A673 (cell line): ENCODE measurements around the gene SULT2A1. TPM values are rescaled to one million over a fixed set of nuclear protein-coding genes. Genes with fewer than 3 reads are reported as not detected.

Experiments
- BruUV-seq: library from RNA; stranded (reverse); fragments of 400-500 nt; replicated peaks from 2 replicates; lab custom pipeline; 2021; lab: Mats Ljungman, UMichigan
- CTCF ChIA-PET: fragments of 300-600 bp; sonication (Branson Sonifier 250); formaldehyde crosslinking; loops from one replicate; lab custom pipeline; 2022; ENCODE audit warnings: antibody characterized with exemption; lab: Charles Lee
- POLR2A ChIA-PET: fragments of 300-600 bp; sonication (Branson Sonifier 250); formaldehyde crosslinking; loops from one replicate; lab custom pipeline; 2022; ENCODE audit warnings: antibody characterized with exemption; ENCODE audit not compliant: low non-redundant PET; lab: Charles Lee
- DNase-seq: peaks from one replicate; pipeline ENCODE4 v3.0.0-alpha.2; 2015; ENCODE audit warnings: low spot score
- H3K27ac ChIP-seq: fragments of 200-600 bp; sonication (generic); 2 replicates; pipeline ENCODE4 v1.5.1; 2016; ENCODE audit warnings: mixed run types, low read depth, mild to moderate bottlenecking, mixed read lengths, antibody characterized with exemption, low read length; ENCODE audit not compliant: poor library complexity, severe bottlenecking
- H3K27me3 ChIP-seq: fragments of 200-600 bp; sonication (generic); replicated peaks from 2 replicates; pipeline ENCODE4 v1.6.1; 2017; ENCODE audit warnings: mixed run types, low read depth, mild to moderate bottlenecking, mixed read lengths, antibody characterized with exemption, low read length; ENCODE audit not compliant: insufficient read depth, poor library complexity
- H3K36me3 ChIP-seq: fragments of 200-600 bp; sonication (generic); 2 replicates; pipeline ENCODE4 v1.6.1; 2016; ENCODE audit warnings: mixed run types, mild to moderate bottlenecking, mixed read lengths, antibody characterized with exemption, low read length; ENCODE audit not compliant: insufficient read depth, poor library complexity, severe bottlenecking
- H3K4me1 ChIP-seq: fragments of 200-600 bp; sonication (generic); 2 replicates; pipeline ENCODE4 v1.6.1; 2017; ENCODE audit warnings: mixed run types, mild to moderate bottlenecking, mixed read lengths, antibody characterized with exemption, low read length; ENCODE audit not compliant: insufficient read depth, poor library complexity, severe bottlenecking
- H3K4me3 ChIP-seq: fragments of 200-600 bp; sonication (generic); 2 replicates; pipeline ENCODE4 v1.5.1; 2016; ENCODE audit warnings: low read depth, mixed run types, mild to moderate bottlenecking, mixed read lengths, low read length; ENCODE audit not compliant: poor library complexity, severe bottlenecking
- H3K9me3 ChIP-seq: fragments of 200-600 bp; sonication (generic); 2 replicates; pipeline ENCODE4 v1.6.1; 2016; ENCODE audit warnings: mixed run types, low read depth, mild to moderate bottlenecking, mixed read lengths, antibody characterized with exemption, low read length; ENCODE audit not compliant: poor library complexity, severe bottlenecking
- CTCF ChIP-seq: fragments of 300-800, 200-600 bp; sonication (generic); conservative IDR thresholded peaks from 2 replicates; pipeline ENCODE4 v1.5.1; 2017; ENCODE audit warnings: low read depth, mild to moderate bottlenecking, antibody characterized with exemption, low read length, moderate library complexity, mixed read lengths
- EZH2 ChIP-seq: fragments of 200-600 bp; sonication (generic); IDR thresholded peaks from 2 replicates; pipeline ENCODE4 v1.6.1; 2017; ENCODE audit warnings: borderline replicate concordance, low read depth, mild to moderate bottlenecking, mixed read lengths, antibody characterized with exemption, low read length; ENCODE audit not compliant: poor library complexity, severe bottlenecking
- intact Hi-C: fragments of 100-400 bp; cut with micrococcal nuclease; formaldehyde crosslinking; loops from one replicate; pipeline ENCODE4 v1.10.0; 2022; ENCODE audit not compliant: unreplicated experiment
- total RNA-seq: library from RNA; stranded (reverse); gene quantifications from 2 replicates; pipeline ENCODE4 v1.2.3, GENCODE V29; 2021

SULT2A1 gene
- total RNA-seq, 1 experiment from 2014 or later: not detected

- TF ChIP-seq CTCF: no peak
- TF ChIP-seq EZH2: no peak
- Histone ChIP-seq H3K4me3 (no peak overlapping the region), H3K27me3 (no peaks in the 10 kb centered on the region), H3K27ac (no peak overlapping the region), H3K9me3 (no peaks in the 10 kb centered on the region), H3K4me1 (no peaks in the 10 kb centered on the region), H3K36me3 (no peaks in the 10 kb centered on the region)
- no TSS peak for BruUV-seq
- no peak for DNase-seq
- CTCF ChIA-PET: no interaction called here
- POLR2A ChIA-PET: no interaction called here
- intact Hi-C loops: no loop called here
Observed at GRCh38 chr19:47854459-47854858, 31.7 kb downstream of the SULT2A1 start.

- peaks cover 4% of the 10 kb centered on the region for H3K4me1 ChIP-seq
- H3K36me3 ChIP-seq: no peaks in the 10 kb centered on the region
- no peaks in the 10 kb centered on the region for H3K9me3 ChIP-seq
- CTCF ChIA-PET: interaction anchor here (1.3 kb wide), 1 partner anchor 16 kb away, joined by 4 read pairs; no protein-coding TSS in a partner anchor
- no peak overlapping the region for H3K27ac ChIP-seq
- TF ChIP-seq CTCF: no peak
- TF ChIP-seq EZH2: no peak
- DNase-seq: no peak
- H3K27me3 ChIP-seq: no peaks in the 10 kb centered on the region
- no TSS peak for BruUV-seq
- no peak overlapping the region for H3K4me3 ChIP-seq
- POLR2A ChIA-PET: no interaction called here
- intact Hi-C loops: no loop called here
Observed at GRCh38 chr19:47853003-47853402, 33.1 kb downstream of the SULT2A1 start.

GRCh38 chr19:47848823-47849473, 37.2 kb downstream of the SULT2A1 start:
- ChIA-PET CTCF (interaction anchor here (0.6 to 1.2 kb wide), 2 partner anchors 20 to 24 kb away, joined by 4 read pairs; no protein-coding TSS in a partner anchor), POLR2A (no interaction called here)
- H3K4me3 ChIP-seq: peak overlapping the region; percentile 27

More at GRCh38 chr19:47848823-47849473, 37.2 kb downstream of the SULT2A1 start:
- intact Hi-C loops: no loop called here
- H3K4me1 ChIP-seq: peaks cover 4% of the 10 kb centered on the region
- H3K27ac ChIP-seq: no peak overlapping the region
- no TSS peak for BruUV-seq
- no peaks in the 10 kb centered on the region for H3K9me3 ChIP-seq
- peak; percentile 49 for DNase-seq
- no peaks in the 10 kb centered on the region for H3K36me3 ChIP-seq
- no peaks in the 10 kb centered on the region for H3K27me3 ChIP-seq
- peak; percentile 79 for TF ChIP-seq CTCF
- TF ChIP-seq EZH2: no peak
